Measurements from ENCODE around the gene SPATA6. TPM values are rescaled to one million over a fixed set of nuclear protein-coding genes. Genes with fewer than 3 reads are reported as not detected.

The SPATA6 gene
- total and polyA plus RNA-seq, 2 donors (not counting 3 experiments of a cell fraction or from before 2014, with no cell fraction given) = 0.79 to 4.9 TPM

DNA sequence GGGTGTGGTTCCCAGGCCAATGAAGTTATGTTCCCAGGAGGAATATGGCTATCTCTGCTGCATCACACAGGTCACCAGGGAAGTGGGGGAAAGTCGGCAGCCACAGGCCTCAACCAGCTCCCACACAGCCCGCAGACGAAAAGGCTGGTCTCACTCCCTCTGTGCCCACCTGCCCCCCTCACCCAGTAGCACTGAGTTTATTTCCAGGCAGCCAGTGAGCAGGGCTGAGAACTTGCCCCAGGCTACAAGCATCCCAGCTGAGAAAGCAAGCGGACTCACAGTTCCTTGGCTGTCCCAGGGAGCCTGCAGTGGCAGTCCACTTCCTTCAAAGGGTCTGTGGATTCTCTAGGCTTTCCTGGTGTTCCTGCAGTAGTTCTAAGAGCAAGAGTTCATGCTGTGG lies 180.6 kb downstream of the SPATA6 start:
- Histone ChIP-seq H4K20me1 (replicated peaks; ENCODE audit: control insufficient read depth, extremely low read depth, insufficient read depth, low read length) (no peaks in the 10 kb centered on the region), H3K4me3 (replicated peaks in 1 of 3; ENCODE audit: insufficient read depth in 1 of 3, low read depth in 1 of 3, low read length in 3 of 3) (no peak overlapping the region), H3K27ac (ENCODE audit: insufficient read depth, low read depth, low read length) (no peak overlapping the region), H3K9me1 (replicated peaks; ENCODE audit: control insufficient read depth, extremely low read depth, insufficient read depth, low read length) (no peaks in the 10 kb centered on the region), H2AFZ (ENCODE audit: low read depth, low read length) (no peak overlapping the region), H3K27me3 (ENCODE audit: control insufficient read depth in 2 of 2, insufficient read depth in 2 of 2, low read length in 2 of 2) (no peaks in the 10 kb centered on the region), H3K9ac (replicated peaks; ENCODE audit: extremely low read depth, insufficient read depth, low read length) (no peak overlapping the region), H3K79me2 (ENCODE audit: control insufficient read depth, insufficient read depth, low read length) (no peaks in the 10 kb centered on the region), H3K36me3 (ENCODE audit: control insufficient read depth in 2 of 2, extremely low read depth in 1 of 2, insufficient read depth in 2 of 2, low read length in 2 of 2) (no peaks in the 10 kb centered on the region), H3K4me1 (ENCODE audit: control insufficient read depth, extremely low read depth, insufficient read depth, low read length) (no peaks in the 10 kb centered on the region), H3K4me2 (ENCODE audit: insufficient read depth, low read length) (no peak overlapping the region), H3K9me3 (replicated peaks; ENCODE audit: control insufficient read depth, insufficient read depth, low read length) (no peaks in the 10 kb centered on the region)
- no TSS peak for BruUV-seq (replicated peaks)
- FAIRE-seq (no peak), DNase-seq (ENCODE audit: low read depth, low spot score) (no peak)
- TF ChIP-seq GATA2 (IDR thresholded peaks at IDR 0.05; ENCODE audit: insufficient read depth, insufficient read length, low read depth, low read length) (no peak), JUN (IDR thresholded peaks at IDR 0.05; ENCODE audit: borderline replicate concordance, insufficient read depth, insufficient read length, low read depth) (no peak), POLR2AphosphoS5 (IDR thresholded peaks at IDR 0.05; ENCODE audit: insufficient read depth, low read depth, low read length) (no peak), MYC (IDR thresholded peaks at IDR 0.05; ENCODE audit: low read depth, low read length) (no peak), EZH2 (IDR thresholded peaks at IDR 0.05; ENCODE audit: borderline replicate concordance, low read depth, low read length, severe bottlenecking) (no peak), FOS (IDR thresholded peaks at IDR 0.05; ENCODE audit: borderline replicate concordance, insufficient read depth, low read length) (no peak), POLR2A (IDR thresholded peaks at IDR 0.05; ENCODE audit: low read depth, low read length) (no peak)
- TF ChIP-seq, protein P1, sequence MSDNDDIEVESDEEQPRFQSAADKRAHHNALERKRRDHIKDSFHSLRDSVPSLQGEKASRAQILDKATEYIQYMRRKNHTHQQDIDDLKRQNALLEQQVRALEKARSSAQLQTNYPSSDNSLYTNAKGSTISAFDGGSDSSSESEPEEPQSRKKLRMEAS (IDR thresholded peaks at IDR 0.05; ENCODE audit: insufficient read depth, insufficient read length) = no peak
- TF ChIP-seq, protein P2, sequence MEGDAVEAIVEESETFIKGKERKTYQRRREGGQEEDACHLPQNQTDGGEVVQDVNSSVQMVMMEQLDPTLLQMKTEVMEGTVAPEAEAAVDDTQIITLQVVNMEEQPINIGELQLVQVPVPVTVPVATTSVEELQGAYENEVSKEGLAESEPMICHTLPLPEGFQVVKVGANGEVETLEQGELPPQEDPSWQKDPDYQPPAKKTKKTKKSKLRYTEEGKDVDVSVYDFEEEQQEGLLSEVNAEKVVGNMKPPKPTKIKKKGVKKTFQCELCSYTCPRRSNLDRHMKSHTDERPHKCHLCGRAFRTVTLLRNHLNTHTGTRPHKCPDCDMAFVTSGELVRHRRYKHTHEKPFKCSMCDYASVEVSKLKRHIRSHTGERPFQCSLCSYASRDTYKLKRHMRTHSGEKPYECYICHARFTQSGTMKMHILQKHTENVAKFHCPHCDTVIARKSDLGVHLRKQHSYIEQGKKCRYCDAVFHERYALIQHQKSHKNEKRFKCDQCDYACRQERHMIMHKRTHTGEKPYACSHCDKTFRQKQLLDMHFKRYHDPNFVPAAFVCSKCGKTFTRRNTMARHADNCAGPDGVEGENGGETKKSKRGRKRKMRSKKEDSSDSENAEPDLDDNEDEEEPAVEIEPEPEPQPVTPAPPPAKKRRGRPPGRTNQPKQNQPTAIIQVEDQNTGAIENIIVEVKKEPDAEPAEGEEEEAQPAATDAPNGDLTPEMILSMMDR (IDR thresholded peaks at IDR 0.05; ENCODE audit: extremely low read depth in 1 of 2, insufficient read depth in 1 of 2, low read depth in 1 of 2, low read length in 2 of 2) = no peak
- dilution Hi-C loops (cut with MboI; ENCODE audit: extremely low pct_ligation_motif_present, low sequenced_read_pairs) = no loop called here
- ChIA-PET POLR2A (no interaction called here), CTCF (no interaction called here)
- intact Hi-C loops (cut with micrococcal nuclease) = no loop called here
